Measurements from ENCODE around the gene TACC3.

TACC3 gene

GRCh38 chr4:1771555-1772305, 50.4 kb downstream of the TACC3 start:
- DNase-seq (ENCODE audit: low read depth in 2 of 2, low spot score in 1 of 2) = no peak

- DNase-seq (ENCODE audit: low read depth in 2 of 2, low spot score in 1 of 2) = no peak
These were observed 51.7 kb downstream of the TACC3 start for GRCh38 chr4:1772853-1773538.

- no peak for DNase-seq (ENCODE audit: low read depth in 2 of 2, low spot score in 1 of 2)
These were observed 52.4 kb downstream of the TACC3 start for GRCh38 chr4:1773754-1774153.

- DNase-seq (ENCODE audit: low read depth in 2 of 2, low spot score in 1 of 2) = no peak
These were observed 54.6 kb downstream of the TACC3 start for GRCh38 chr4:1775731-1776500.

- no peak for DNase-seq (ENCODE audit: low read depth in 2 of 2, low spot score in 1 of 2)
These were observed 55.3 kb downstream of the TACC3 start for GRCh38 chr4:1776521-1777161.

- no peak for DNase-seq (ENCODE audit: low read depth in 2 of 2, low spot score in 1 of 2)
These were observed 56.7 kb downstream of the TACC3 start for GRCh38 chr4:1777822-1778641.

GRCh38 chr4:1778642-1779392, 57.5 kb downstream of the TACC3 start:
- DNase-seq (ENCODE audit: low read depth in 2 of 2, low spot score in 1 of 2) = no peak

GRCh38 chr4:1779588-1780382, 58.5 kb downstream of the TACC3 start:
- no peak for DNase-seq (ENCODE audit: low read depth in 2 of 2, low spot score in 1 of 2)

GRCh38 chr4:1780435-1780834, 59.1 kb downstream of the TACC3 start:
- DNase-seq (ENCODE audit: low read depth in 2 of 2, low spot score in 1 of 2) = no peak

GRCh38 chr4:1783015-1783414, 61.7 kb downstream of the TACC3 start:
- no peak for DNase-seq (ENCODE audit: low read depth in 2 of 2, low spot score in 1 of 2)

- DNase-seq (ENCODE audit: low read depth in 2 of 2, low spot score in 1 of 2) = no peak
These were observed 62.6 kb downstream of the TACC3 start for GRCh38 chr4:1783970-1784369.

- DNase-seq (ENCODE audit: low read depth in 2 of 2, low spot score in 1 of 2) = no peak
These were observed 63.1 kb downstream of the TACC3 start for GRCh38 chr4:1784395-1784788.

- no peak for DNase-seq (ENCODE audit: low read depth in 2 of 2, low spot score in 1 of 2)
These were observed 63.7 kb downstream of the TACC3 start for GRCh38 chr4:1784789-1785591.

- no peak for DNase-seq (ENCODE audit: low read depth in 2 of 2, low spot score in 1 of 2)
These were observed 64.3 kb downstream of the TACC3 start for GRCh38 chr4:1785592-1785991.

GRCh38 chr4:1786544-1787362, 65.4 kb downstream of the TACC3 start:
- DNase-seq (ENCODE audit: low read depth in 2 of 2, low spot score in 1 of 2) = no peak

GRCh38 chr4:1787411-1788077, 66.2 kb downstream of the TACC3 start:
- no peak for DNase-seq (ENCODE audit: low read depth in 2 of 2, low spot score in 1 of 2)
